RWPE2 (cell line): ENCODE data around the gene CHRND.

ENCODE experiments used
- ATAC-seq: fragments of 200-7000 bp; cut with Tn5 transposase; 3 replicates; pipeline ENCODE4 v1.9.1; 2021; ENCODE audit warnings: low read depth
- DNase-seq: peaks from one replicate; pipeline ENCODE4 v3.0.0-alpha.2; 2020; ENCODE audit warnings: low spot score
- H3K27ac ChIP-seq: fragments of 450-650 bp; 2 replicates; pipeline ENCODE4 v1.5.1; 2017; ENCODE audit warnings: mild to moderate bottlenecking; ENCODE audit not compliant: poor library complexity, severe bottlenecking
- H3K27me3 ChIP-seq: fragments of 250-450 bp; sonication (Bioruptor Pico); 2 replicates; pipeline ENCODE4 v1.5.1; 2021; ENCODE audit warnings: mild to moderate bottlenecking, moderate library complexity; ENCODE audit not compliant: insufficient read depth, poor library complexity, severe bottlenecking
- H3K36me3 ChIP-seq: fragments of 250-450 bp; sonication (Bioruptor Pico); 2 replicates; pipeline ENCODE4 v1.5.1; 2020; ENCODE audit warnings: low read depth, mild to moderate bottlenecking, moderate library complexity
- H3K4me1 ChIP-seq: fragments of 250-450 bp; sonication (Bioruptor Pico); 2 replicates; pipeline ENCODE4 v1.5.1; 2021; ENCODE audit warnings: mild to moderate bottlenecking, moderate library complexity; ENCODE audit not compliant: insufficient read depth, poor library complexity, severe bottlenecking
- H3K4me3 ChIP-seq: fragments of 250-450 bp; sonication (Bioruptor Pico); 2 replicates; pipeline ENCODE4 v1.5.1; 2021; ENCODE audit warnings: mild to moderate bottlenecking, moderate library complexity; ENCODE audit not compliant: severe bottlenecking
- H3K9me3 ChIP-seq: fragments of 250-450 bp; sonication (Bioruptor Pico); 2 replicates; pipeline ENCODE4 v1.5.1; 2021; ENCODE audit warnings: mild to moderate bottlenecking, moderate library complexity; ENCODE audit not compliant: severe bottlenecking
- TF ChIP-seq, protein P1 (sequence below): fragments of 450-650 bp; IDR thresholded peaks from one replicate; pipeline ENCODE4 v1.5.1; 2017; ENCODE audit warnings: mild to moderate bottlenecking, moderate library complexity; ENCODE audit not compliant: poor library complexity, severe bottlenecking

The CHRND gene

DNA sequence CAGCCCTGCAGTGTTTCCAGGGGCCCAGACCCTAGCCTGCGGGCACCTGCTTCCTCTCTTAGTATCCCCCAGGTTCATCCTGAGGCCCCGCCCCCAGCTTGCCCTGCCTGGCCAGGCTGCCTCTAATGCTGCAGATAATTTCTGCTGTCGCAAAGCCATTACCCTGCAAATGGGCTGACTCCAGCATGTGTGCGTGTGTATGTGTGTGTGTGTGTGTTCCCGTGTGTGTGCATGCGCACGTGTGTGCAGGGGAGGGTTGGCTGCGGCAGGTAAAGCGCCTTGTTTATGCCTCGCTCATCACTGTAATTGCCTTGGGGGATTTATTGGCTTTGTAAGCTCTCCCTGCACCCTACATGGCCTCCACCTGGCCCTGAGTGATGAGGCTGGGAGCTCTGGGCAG, 13.4 kb upstream of the CHRND start:
- no peaks in the 10 kb centered on the region for H3K9me3 ChIP-seq
- no peaks in the 10 kb centered on the region for H3K27me3 ChIP-seq
- no peak overlapping the region for H3K4me3 ChIP-seq
- DNase-seq: no peak
- H3K36me3 ChIP-seq: no peaks in the 10 kb centered on the region
- H3K4me1 ChIP-seq: no peaks in the 10 kb centered on the region
- TF ChIP-seq, protein P1, sequence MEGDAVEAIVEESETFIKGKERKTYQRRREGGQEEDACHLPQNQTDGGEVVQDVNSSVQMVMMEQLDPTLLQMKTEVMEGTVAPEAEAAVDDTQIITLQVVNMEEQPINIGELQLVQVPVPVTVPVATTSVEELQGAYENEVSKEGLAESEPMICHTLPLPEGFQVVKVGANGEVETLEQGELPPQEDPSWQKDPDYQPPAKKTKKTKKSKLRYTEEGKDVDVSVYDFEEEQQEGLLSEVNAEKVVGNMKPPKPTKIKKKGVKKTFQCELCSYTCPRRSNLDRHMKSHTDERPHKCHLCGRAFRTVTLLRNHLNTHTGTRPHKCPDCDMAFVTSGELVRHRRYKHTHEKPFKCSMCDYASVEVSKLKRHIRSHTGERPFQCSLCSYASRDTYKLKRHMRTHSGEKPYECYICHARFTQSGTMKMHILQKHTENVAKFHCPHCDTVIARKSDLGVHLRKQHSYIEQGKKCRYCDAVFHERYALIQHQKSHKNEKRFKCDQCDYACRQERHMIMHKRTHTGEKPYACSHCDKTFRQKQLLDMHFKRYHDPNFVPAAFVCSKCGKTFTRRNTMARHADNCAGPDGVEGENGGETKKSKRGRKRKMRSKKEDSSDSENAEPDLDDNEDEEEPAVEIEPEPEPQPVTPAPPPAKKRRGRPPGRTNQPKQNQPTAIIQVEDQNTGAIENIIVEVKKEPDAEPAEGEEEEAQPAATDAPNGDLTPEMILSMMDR: no peak
- ATAC-seq: no peak
- no peak overlapping the region for H3K27ac ChIP-seq

DNA sequence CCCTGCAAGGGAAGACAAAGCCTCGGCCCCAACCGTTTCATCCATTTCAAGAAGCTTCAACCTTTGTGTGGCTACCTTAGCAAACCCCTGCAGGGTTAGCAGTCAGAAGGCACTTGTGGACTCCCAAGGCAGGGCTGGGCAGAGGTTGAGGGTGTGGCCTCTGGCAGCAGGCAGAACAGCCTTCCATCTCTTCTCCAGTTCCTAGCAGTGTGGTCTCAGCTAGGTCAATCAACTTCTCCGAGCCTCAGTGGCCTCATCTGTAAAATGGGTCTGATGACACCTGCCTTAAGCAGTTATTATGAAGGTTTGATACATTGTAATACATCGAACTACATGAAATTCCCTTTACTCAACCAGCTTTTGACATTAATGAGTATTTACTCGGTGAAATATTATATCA, 12.6 kb upstream of the CHRND start:
- Histone ChIP-seq H3K27me3 (no peaks in the 10 kb centered on the region), H3K4me1 (no peaks in the 10 kb centered on the region), H3K9me3 (no peaks in the 10 kb centered on the region), H3K4me3 (no peak overlapping the region), H3K27ac (no peak overlapping the region), H3K36me3 (no peaks in the 10 kb centered on the region)
- DNase-seq: no peak
- ATAC-seq: no peak
- TF ChIP-seq, protein P1: no peak

DNA sequence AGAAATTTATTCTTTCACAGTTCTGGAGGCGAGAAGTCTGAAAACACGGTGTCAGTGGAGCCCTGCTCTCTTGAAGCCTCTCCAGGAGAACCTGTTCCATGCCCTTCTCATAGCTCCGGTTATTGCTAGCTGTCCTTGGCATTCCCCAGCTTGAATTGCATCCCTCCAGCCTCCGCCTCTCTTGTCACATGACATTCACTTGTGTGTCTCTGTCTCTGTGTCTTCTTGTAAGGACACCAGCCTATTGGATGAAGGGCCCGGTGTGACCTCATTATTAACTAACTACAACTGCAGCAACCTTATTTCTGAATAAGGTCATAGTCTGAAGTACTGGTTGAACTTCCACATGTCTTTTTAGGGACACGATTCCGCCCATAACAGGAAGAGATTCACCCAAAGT, 10.3 kb upstream of the CHRND start:
- DNase-seq (no peak), ATAC-seq (no peak)
- H3K27me3 ChIP-seq: no peaks in the 10 kb centered on the region
- TF ChIP-seq, protein P1: no peak
- H3K36me3 ChIP-seq: no peaks in the 10 kb centered on the region
- H3K27ac ChIP-seq: no peak overlapping the region
- H3K4me1 ChIP-seq: no peaks in the 10 kb centered on the region
- no peaks in the 10 kb centered on the region for H3K9me3 ChIP-seq
- H3K4me3 ChIP-seq: no peak overlapping the region

DNA sequence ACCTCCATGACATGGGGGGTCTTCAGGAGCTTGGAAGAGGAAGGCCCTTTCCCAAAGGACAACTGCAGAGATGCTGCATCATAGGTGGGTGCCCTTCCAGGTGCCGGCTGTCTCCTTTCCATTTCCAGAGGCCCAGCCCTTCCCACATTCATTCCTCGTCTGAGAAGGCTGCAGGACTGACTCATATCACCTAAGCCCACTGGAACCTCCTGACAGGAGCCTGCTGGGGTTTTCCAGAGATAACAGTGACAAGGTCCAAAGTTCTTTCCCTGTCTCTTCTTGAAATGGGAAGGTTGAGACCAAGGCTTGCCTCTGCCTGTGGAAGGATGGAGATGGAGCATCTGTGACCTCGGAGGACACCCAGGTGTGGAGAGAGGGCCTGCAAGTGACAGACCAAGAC, 9.4 kb upstream of the CHRND start:
- Histone ChIP-seq H3K4me1 (no peaks in the 10 kb centered on the region), H3K9me3 (no peaks in the 10 kb centered on the region), H3K36me3 (no peaks in the 10 kb centered on the region), H3K27me3 (peaks cover 5% of the 10 kb centered on the region), H3K27ac (no peak overlapping the region), H3K4me3 (no peak overlapping the region)
- DNase-seq (no peak), ATAC-seq (no peak)
- TF ChIP-seq, protein P1: no peak

DNA sequence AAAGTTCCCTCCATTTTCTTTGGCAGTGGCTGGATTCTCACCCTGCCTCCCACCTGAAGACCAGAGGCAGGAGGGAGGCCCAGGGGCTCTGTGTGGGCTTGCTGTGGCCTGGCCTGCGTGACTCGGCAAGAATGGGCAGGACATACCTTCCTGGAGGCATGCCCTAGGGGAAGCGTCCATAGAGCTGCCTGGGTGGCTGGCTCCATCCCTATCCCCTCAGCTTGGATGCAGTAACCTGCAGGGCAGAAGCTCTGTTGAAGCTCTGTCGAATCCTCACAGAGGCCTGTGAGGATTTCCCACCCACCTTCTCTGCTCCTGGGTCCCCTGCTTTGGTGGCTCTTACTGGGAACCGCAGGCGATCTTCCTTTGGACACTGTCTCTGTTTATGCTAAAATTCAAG, 7.1 kb upstream of the CHRND start:
- no peak overlapping the region for H3K4me3 ChIP-seq
- H3K36me3 ChIP-seq: no peaks in the 10 kb centered on the region
- TF ChIP-seq, protein P1: no peak
- H3K27ac ChIP-seq: no peak overlapping the region
- no peaks in the 10 kb centered on the region for H3K9me3 ChIP-seq
- DNase-seq (no peak), ATAC-seq (no peak)
- peaks cover 26% of the 10 kb centered on the region for H3K27me3 ChIP-seq
- H3K4me1 ChIP-seq: no peaks in the 10 kb centered on the region
